ENCODE results near the gene GATA3. TPM values are rescaled to one million over a fixed set of nuclear protein-coding genes. Genes with fewer than 3 reads are reported as not detected.

The GATA3 gene
- total and polyA plus RNA-seq, 2 of the 8 experiments (the other 6 are each of a cell fraction or from before 2014, with no cell fraction given) = 0.02 to 0.43 TPM

- DNase-seq (ENCODE audit: low read depth in 1 of 2, low spot score in 2 of 2) (peak in 1 of 2 experiments; percentile 73), FAIRE-seq (no peak)
- peaks cover 26 to 30% of the 10 kb centered on the region in 2 experiments for H4K20me1 ChIP-seq (replicated peaks in 1 of 2; ENCODE audit: control insufficient read depth in 1 of 2, insufficient read depth in 2 of 2, low read length in 2 of 2)
- H3K18ac ChIP-seq (ENCODE audit: extremely low read depth, low read length) = no peak overlapping the region
- H3K4me3 ChIP-seq (ENCODE audit: extremely low read depth in 1 of 4, insufficient read depth in 2 of 4, low read depth in 3 of 4, low read length in 4 of 4) = peak overlapping the region; percentile 2 to 55 (median 36); a peak in 6 of 8 replicates
- H2BK120ac ChIP-seq (replicated peaks; ENCODE audit: low read depth, low read length) = no peak overlapping the region
- no peak overlapping the region for H3K27ac ChIP-seq (ENCODE audit: low read depth, low read length)
- H3K23ac ChIP-seq (ENCODE audit: insufficient read length) = no peak overlapping the region
- no peak overlapping the region for H2AK5ac ChIP-seq (ENCODE audit: low read depth, low read length)
- H3K14ac ChIP-seq (ENCODE audit: insufficient read length) = no peak overlapping the region
- no peak overlapping the region for H2AFZ ChIP-seq (ENCODE audit: low read length)
- no peaks in the 10 kb centered on the region; a peak in 1 of 8 replicates for H3K36me3 ChIP-seq (ENCODE audit: control insufficient read depth in 2 of 4, insufficient read depth in 4 of 4, low read length in 3 of 4)
- no peak for TF ChIP-seq RFX5 (IDR thresholded peaks at IDR 0.05; ENCODE audit: borderline replicate concordance, low read depth, low read length)
- TF ChIP-seq EGR1 (IDR thresholded peaks at IDR 0.05; ENCODE audit: borderline replicate concordance, low read depth, low read length) = no peak
- TF ChIP-seq RNF2 (IDR thresholded peaks at IDR 0.05; ENCODE audit: borderline replicate concordance, low read depth, low read length, missing control alignments, poor library complexity, severe bottlenecking) = peak; percentile 84
- peak; percentile 45 for TF ChIP-seq CTBP2 (IDR thresholded peaks at IDR 0.05; ENCODE audit: borderline replicate concordance, insufficient read depth, insufficient read length, low read length)
- no peak for TF ChIP-seq CEBPB (IDR thresholded peaks at IDR 0.05; ENCODE audit: low read depth, low read length)
- peak; percentile 76 for TF ChIP-seq EZH2 (IDR thresholded peaks at IDR 0.05; ENCODE audit: low read depth, low read length, severe bottlenecking)
- TF ChIP-seq GTF2F1 (IDR thresholded peaks at IDR 0.05; ENCODE audit: borderline replicate concordance, low read depth, low read length) = no peak
- no peak overlapping the region for H3K4ac ChIP-seq (replicated peaks; ENCODE audit: insufficient read length, low read depth, low read length)
- H3K9me3 ChIP-seq (ENCODE audit: insufficient read depth in 2 of 2, low read depth in 1 of 2, low read length in 1 of 2) = no peaks in the 10 kb centered on the region
- H3K23me2 ChIP-seq (ENCODE audit: low read depth, low read length) = peaks cover 12% of the 10 kb centered on the region
- CTCF ChIA-PET (ENCODE audit: partially characterized antibody) = interaction anchor here (0.7 to 2.0 kb wide), 4 partner anchors 7 to 175 kb away, joined by 3 to 7 read pairs (median 4); no protein-coding TSS in a partner anchor
- no peak overlapping the region for H2BK5ac ChIP-seq (ENCODE audit: low read depth, low read length)
- H4K5ac ChIP-seq (ENCODE audit: insufficient read length, low read depth, low read length) = no peak overlapping the region
- peak overlapping the region; percentile 79 to 84 for H3K4me2 ChIP-seq (ENCODE audit: insufficient read depth in 1 of 2, low read depth in 2 of 2, low read length in 2 of 2)
- H2BK15ac ChIP-seq (ENCODE audit: low read length) = no peak overlapping the region
- no peak overlapping the region for H3K9ac ChIP-seq (replicated peaks in 1 of 4; ENCODE audit: extremely low read depth in 1 of 4, low read depth in 3 of 4, low read length in 3 of 4)
- H4K91ac ChIP-seq (replicated peaks; ENCODE audit: insufficient read length, low read length) = no peak overlapping the region
- no peaks in the 10 kb centered on the region for H3K79me1 ChIP-seq (ENCODE audit: low read depth, low read length)
- no peak overlapping the region for H2BK20ac ChIP-seq (ENCODE audit: low read length)
- no peak overlapping the region for H2BK12ac ChIP-seq (ENCODE audit: low read depth, low read length)
- H3K27me3 ChIP-seq (replicated peaks in 1 of 4; ENCODE audit: control insufficient read depth in 3 of 4, extremely low read depth in 1 of 4, insufficient read depth in 3 of 4, low read length in 3 of 4) = peaks cover 74 to 99% (median 96%) of the 10 kb centered on the region in 4 experiments
- H4K8ac ChIP-seq (ENCODE audit: extremely low read depth, insufficient read depth, low read length) = no peak overlapping the region
- POLR2A ChIA-PET (ENCODE audit: partially characterized antibody) = interaction anchor here (0.8 to 1.8 kb wide), 3 partner anchors 12 to 352 kb away, joined by 3 to 10 read pairs (median 4); no protein-coding TSS in a partner anchor
- H3K79me2 ChIP-seq (ENCODE audit: control insufficient read depth in 1 of 2, insufficient read depth in 2 of 2, low read length in 2 of 2) = no peaks in the 10 kb centered on the region
- peaks cover 14 to 63% (median 33%) of the 10 kb centered on the region in 4 experiments for H3K4me1 ChIP-seq (replicated peaks in 1 of 4; ENCODE audit: control insufficient read depth in 3 of 4, insufficient read depth in 4 of 4, low read length in 3 of 4)
- 1% methylated on average over 41 of the region's 51 CpGs; no CpG with 5 or more reads in 1 of the 2 experiments for WGBS, 2 experiments (ENCODE audit: extremely low coverage in 1 of 2, insufficient coverage in 1 of 2, insufficient read length in 1 of 2, insufficient replicate concordance in 2 of 2, low coverage in 1 of 2, low lambda C conversion rate in 2 of 2, missing lambda C conversion rate in 1 of 2)
- H3K56ac ChIP-seq (replicated peaks; ENCODE audit: insufficient read length, low read depth, low read length) = no peak overlapping the region
These were observed 5.2 kb upstream of the GATA3 start for GRCh38 chr10:8049045-8049864.

Measured in H1 (cell line).